ENCODE data around the gene TET1.

- no peak for TF ChIP-seq CTCF (conservative IDR thresholded peaks at IDR 0.05; ENCODE audit: low read length)
- TF ChIP-seq EZH2phosphoT487 (IDR thresholded peaks at IDR 0.05; ENCODE audit: borderline replicate concordance, low read depth, low read length): no peak
Measured at GRCh38 chr10:68647672-68648341, 87.7 kb downstream of the TET1 start.
